ENCODE results near the gene CDS2. TPM values are rescaled to one million over a fixed set of nuclear protein-coding genes. Genes with fewer than 3 reads are reported as not detected.

CDS2 gene
- total and polyA plus RNA-seq, 7 donors, result 1.8 to 49.0 (median 30.0) TPM

DNA sequence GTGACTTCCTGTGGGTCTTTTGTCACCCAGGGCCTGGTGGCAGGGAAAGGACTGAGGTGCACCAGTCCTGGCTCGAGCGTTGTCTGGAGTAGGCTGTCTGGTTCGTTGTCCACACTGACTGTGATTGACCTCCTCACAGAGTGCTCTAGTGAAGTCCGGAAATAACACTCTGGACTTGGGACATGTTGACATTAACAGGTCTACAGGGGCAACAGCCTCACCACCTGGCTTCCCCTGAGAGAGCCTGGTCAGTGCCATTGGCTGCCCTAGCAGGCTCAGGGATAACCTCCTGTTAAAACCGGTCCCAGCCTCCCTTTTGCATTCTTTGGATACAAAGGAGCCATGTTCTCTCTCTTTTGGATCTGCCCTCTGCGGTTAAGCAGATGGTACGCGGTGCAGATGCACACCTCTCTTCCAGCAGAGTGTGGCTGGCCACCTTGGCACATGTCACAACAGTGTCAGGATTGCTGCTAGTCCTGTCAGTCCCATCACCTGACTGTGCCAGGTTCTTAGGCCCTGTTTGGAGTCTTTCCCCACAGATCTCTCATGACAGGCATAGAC lies 46.2 kb downstream of the CDS2 start:
- H3K27ac ChIP-seq, result no peak overlapping the region
- intact Hi-C loops (cut with DNase I), result loop anchor here (5.0 kb wide), 1 partner anchor 46 kb away; the partner anchor contains the start of gene CDS2
- peaks cover 0 to 47% (median 45%) of the 10 kb centered on the region in 4 donors for H3K4me1 ChIP-seq
- no peaks in the 10 kb centered on the region for H3K9me3 ChIP-seq
- WGBS, 2 donors, result 92 to 93% methylated on average over 8 of the region's 8 CpGs
- peaks cover 4 to 40% (median 10%) of the 10 kb centered on the region in 4 donors for H3K36me3 ChIP-seq
- H3K27me3 ChIP-seq, result no peaks in the 10 kb centered on the region
- DNase-seq, result no peak
- no peak overlapping the region for H3K4me3 ChIP-seq
- TF ChIP-seq POLR2A (IDR thresholded peaks at IDR 0.05), result no peak
- TF ChIP-seq POLR2AphosphoS5 (IDR thresholded peaks at IDR 0.05), result no peak
- no peak for TF ChIP-seq EP300 (IDR thresholded peaks at IDR 0.05)
- TF ChIP-seq, protein P1, sequence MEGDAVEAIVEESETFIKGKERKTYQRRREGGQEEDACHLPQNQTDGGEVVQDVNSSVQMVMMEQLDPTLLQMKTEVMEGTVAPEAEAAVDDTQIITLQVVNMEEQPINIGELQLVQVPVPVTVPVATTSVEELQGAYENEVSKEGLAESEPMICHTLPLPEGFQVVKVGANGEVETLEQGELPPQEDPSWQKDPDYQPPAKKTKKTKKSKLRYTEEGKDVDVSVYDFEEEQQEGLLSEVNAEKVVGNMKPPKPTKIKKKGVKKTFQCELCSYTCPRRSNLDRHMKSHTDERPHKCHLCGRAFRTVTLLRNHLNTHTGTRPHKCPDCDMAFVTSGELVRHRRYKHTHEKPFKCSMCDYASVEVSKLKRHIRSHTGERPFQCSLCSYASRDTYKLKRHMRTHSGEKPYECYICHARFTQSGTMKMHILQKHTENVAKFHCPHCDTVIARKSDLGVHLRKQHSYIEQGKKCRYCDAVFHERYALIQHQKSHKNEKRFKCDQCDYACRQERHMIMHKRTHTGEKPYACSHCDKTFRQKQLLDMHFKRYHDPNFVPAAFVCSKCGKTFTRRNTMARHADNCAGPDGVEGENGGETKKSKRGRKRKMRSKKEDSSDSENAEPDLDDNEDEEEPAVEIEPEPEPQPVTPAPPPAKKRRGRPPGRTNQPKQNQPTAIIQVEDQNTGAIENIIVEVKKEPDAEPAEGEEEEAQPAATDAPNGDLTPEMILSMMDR (IDR thresholded peaks at IDR 0.05), result no peak

DNA sequence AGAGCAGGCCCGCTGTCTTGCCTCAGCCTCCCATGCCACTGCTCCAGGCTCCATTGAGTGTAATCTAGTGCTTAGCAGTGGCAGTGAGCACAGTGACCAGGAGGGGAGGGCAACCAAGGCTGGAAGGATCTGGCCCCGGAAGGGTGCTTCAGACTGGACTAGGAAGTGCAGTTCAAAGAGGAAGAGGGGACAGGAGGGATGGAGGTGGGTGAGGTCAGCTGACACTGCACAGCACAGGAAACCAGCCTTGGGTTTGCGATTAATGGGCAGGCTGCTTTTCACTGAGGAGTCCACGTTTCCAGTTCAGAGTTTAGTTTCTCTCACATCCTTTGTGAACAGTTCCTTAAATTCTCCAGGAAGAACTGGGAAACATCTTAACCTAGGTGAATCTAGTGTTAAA lies 46.9 kb downstream of the CDS2 start:
- peaks cover 4 to 46% (median 13%) of the 10 kb centered on the region in 4 donors for H3K36me3 ChIP-seq
- H3K4me3 ChIP-seq, result no peak overlapping the region
- H3K27ac ChIP-seq, result no peak overlapping the region
- 65 to 85% methylated on average over 4 of the region's 4 CpGs for WGBS, 2 donors
- H3K9me3 ChIP-seq, result no peaks in the 10 kb centered on the region
- TF ChIP-seq EP300 (IDR thresholded peaks at IDR 0.05) (no peak), POLR2AphosphoS5 (IDR thresholded peaks at IDR 0.05) (no peak), POLR2A (IDR thresholded peaks at IDR 0.05) (no peak)
- TF ChIP-seq, protein P1 (IDR thresholded peaks at IDR 0.05), result no peak
- no peak for DNase-seq
- intact Hi-C loops (cut with DNase I), result loop anchor here (5.0 kb wide), 1 partner anchor 46 kb away; the partner anchor contains the start of gene CDS2
- no peaks in the 10 kb centered on the region for H3K27me3 ChIP-seq
- H3K4me1 ChIP-seq, result peaks cover 0 to 42% (median 41%) of the 10 kb centered on the region in 4 donors

DNA sequence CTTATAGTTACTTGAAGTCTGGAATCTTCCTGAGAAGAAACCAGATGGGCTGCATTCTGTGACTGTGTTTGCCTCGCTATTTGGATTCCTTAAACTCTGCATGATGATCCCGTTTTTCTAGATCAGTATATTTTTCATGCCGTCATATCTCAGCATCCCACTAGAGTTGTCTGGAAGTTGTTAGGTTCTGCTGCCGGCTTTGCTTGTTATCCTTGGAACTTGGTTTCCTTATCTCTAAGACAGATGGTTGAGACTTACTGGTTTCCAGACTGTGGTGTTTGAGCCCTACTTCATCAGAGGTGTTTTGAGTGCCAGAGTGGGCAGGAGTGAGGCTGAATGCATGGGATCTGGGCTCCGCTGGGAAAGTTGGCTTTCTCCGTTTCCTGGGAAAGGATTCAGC lies 50.3 kb downstream of the CDS2 start:
- peaks cover 0 to 12% (median 11%) of the 10 kb centered on the region in 4 donors for H3K4me1 ChIP-seq
- 96% methylated on average over 6 of the region's 6 CpGs for WGBS, 2 donors

DNA sequence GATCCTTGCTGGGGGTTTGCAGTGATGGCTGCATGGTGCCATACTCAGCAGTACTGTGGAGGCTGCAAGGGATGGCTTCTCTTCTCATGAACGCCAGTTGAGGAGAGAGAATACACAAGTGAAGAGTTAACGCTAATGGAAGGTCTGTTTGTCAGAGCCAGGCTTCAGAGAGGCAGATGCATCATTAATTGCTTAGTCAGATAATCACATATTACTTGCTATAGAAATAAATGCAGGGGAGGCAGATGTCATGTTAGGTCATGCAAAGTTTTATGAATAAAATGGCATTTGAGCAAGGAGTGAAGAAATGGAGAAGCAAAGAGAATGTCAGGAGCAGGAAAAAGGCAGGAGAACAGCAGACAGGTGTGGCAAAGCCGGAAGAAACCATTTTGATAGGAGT lies 51.2 kb downstream of the CDS2 start:
- Histone ChIP-seq H3K36me3 (peaks cover 4 to 77% (median 19%) of the 10 kb centered on the region in 4 donors), H3K4me3 (no peak overlapping the region), H3K27me3 (no peaks in the 10 kb centered on the region), H3K27ac (no peak overlapping the region), H3K4me1 (peaks cover 0 to 17% (median 9%) of the 10 kb centered on the region in 4 donors), H3K9me3 (no peaks in the 10 kb centered on the region)
- no peak for TF ChIP-seq POLR2AphosphoS5 (IDR thresholded peaks at IDR 0.05)
- TF ChIP-seq EP300 (IDR thresholded peaks at IDR 0.05), result no peak
- no peak for TF ChIP-seq POLR2A (IDR thresholded peaks at IDR 0.05)
- TF ChIP-seq, protein P1 (IDR thresholded peaks at IDR 0.05), result no peak
- intact Hi-C loops (cut with DNase I), result no loop called here
- DNase-seq, result no peak
- WGBS, 2 donors, result 90 to 92% methylated on average over 3 of the region's 3 CpGs

More for the DNA sequence above, 50.3 kb downstream of the CDS2 start:
- Histone ChIP-seq H3K9me3 (no peaks in the 10 kb centered on the region), H3K36me3 (peaks cover 4 to 67% (median 15%) of the 10 kb centered on the region in 4 donors), H3K27ac (no peak overlapping the region), H3K27me3 (no peaks in the 10 kb centered on the region), H3K4me3 (no peak overlapping the region)
- DNase-seq, result no peak
- intact Hi-C loops (cut with DNase I), result no loop called here
- TF ChIP-seq POLR2A (IDR thresholded peaks at IDR 0.05) (no peak), EP300 (IDR thresholded peaks at IDR 0.05) (no peak), POLR2AphosphoS5 (IDR thresholded peaks at IDR 0.05) (no peak)
- TF ChIP-seq, protein P1 (IDR thresholded peaks at IDR 0.05), result no peak

Data from sigmoid colon (tissue), 7 donors.